Measurements from ENCODE around the gene GCAT. TPM values are rescaled to one million over a fixed set of nuclear protein-coding genes. Genes with fewer than 3 reads are reported as not detected.

The GCAT gene
- total RNA-seq, 2 donors from 2014 or later = 37.8 to 92.7 TPM

DNA sequence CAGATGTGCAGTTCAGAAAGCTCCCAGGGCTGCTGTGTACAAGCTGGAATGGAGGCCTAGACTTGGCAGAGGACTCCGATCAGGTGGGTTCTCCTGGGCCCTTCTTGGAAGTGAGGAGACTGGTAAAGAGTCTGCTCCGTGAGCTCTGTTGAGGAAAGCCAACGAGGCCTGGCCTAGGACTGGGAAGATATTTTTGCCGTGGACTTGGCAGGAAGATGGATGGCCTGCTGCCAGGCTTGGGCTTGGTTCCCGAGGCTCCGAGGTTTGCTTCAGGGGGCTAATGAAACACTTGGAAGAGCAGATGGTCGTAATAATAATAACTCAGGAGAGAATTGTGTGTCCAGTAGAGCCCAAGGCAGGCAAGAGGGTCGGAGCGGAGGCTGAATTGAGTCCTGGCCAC lies 19.3 kb downstream of the GCAT start:
- peaks cover 9% of the 10 kb centered on the region in 2 donors for H3K36me3 ChIP-seq
- no peaks in the 10 kb centered on the region for H3K9me3 ChIP-seq
- no peaks in the 10 kb centered on the region for H3K4me1 ChIP-seq (replicated peaks)
- DNase-seq (ENCODE audit: low spot score) = no peak
- TF ChIP-seq POLR2AphosphoS5 (IDR thresholded peaks at IDR 0.05) (no peak), POLR2A (IDR thresholded peaks at IDR 0.05) (no peak)
- TF ChIP-seq, protein P1, sequence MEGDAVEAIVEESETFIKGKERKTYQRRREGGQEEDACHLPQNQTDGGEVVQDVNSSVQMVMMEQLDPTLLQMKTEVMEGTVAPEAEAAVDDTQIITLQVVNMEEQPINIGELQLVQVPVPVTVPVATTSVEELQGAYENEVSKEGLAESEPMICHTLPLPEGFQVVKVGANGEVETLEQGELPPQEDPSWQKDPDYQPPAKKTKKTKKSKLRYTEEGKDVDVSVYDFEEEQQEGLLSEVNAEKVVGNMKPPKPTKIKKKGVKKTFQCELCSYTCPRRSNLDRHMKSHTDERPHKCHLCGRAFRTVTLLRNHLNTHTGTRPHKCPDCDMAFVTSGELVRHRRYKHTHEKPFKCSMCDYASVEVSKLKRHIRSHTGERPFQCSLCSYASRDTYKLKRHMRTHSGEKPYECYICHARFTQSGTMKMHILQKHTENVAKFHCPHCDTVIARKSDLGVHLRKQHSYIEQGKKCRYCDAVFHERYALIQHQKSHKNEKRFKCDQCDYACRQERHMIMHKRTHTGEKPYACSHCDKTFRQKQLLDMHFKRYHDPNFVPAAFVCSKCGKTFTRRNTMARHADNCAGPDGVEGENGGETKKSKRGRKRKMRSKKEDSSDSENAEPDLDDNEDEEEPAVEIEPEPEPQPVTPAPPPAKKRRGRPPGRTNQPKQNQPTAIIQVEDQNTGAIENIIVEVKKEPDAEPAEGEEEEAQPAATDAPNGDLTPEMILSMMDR (IDR thresholded peaks at IDR 0.05) = no peak
- intact Hi-C loops (cut with DNase I) = no loop called here
- H3K4me3 ChIP-seq = no peak overlapping the region
- no peaks in the 10 kb centered on the region for H3K27me3 ChIP-seq (replicated peaks; ENCODE audit: insufficient read depth)
- H3K27ac ChIP-seq = no peak overlapping the region
- 22% methylated on average over 9 of the region's 9 CpGs for WGBS

DNA sequence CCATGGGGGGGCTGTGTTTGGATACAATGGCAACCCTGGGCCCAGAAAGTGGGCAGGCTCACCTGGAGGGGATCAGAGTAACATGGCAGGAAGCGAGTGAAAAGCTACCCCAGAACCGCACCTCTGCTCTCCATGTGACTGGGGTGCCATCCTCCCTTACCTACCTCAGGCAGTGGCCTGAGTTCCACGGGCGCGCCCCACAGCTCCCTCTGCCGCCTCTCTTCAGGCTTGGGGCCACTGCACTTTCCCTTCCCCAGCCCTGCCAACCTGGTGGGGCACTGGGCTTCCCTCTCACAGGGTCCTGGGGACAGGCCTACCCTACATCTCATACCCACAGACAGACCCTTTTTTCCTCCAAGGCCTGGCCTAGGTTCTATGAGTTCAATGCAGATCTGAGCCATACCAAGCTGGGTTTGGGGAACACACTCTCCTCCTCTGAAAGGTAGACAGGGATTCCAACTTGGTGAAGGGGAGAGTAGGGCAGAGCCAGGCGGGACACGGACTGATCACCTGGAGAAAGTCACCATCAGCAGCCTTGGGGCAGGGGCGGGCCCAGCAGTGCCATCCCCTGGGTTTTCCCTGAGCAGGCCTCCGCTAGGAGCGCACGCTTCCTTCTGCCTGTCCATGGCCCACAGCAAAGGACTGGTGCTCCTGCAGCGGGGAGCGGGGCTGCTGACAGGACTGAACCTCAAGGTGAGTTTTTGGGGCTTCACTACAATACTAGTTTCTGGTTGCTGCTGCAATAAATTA lies 22.5 kb downstream of the GCAT start:
- intact Hi-C loops (cut with DNase I) = no loop called here
- Histone ChIP-seq H3K27me3 (replicated peaks; ENCODE audit: insufficient read depth) (no peaks in the 10 kb centered on the region), H3K27ac (no peak overlapping the region), H3K4me1 (replicated peaks) (no peaks in the 10 kb centered on the region), H3K36me3 (peaks cover 25 to 29% of the 10 kb centered on the region in 2 donors), H3K4me3 (no peak overlapping the region), H3K9me3 (no peaks in the 10 kb centered on the region)
- DNase-seq (ENCODE audit: low spot score) = no peak
- TF ChIP-seq POLR2AphosphoS5 (IDR thresholded peaks at IDR 0.05) (no peak), POLR2A (IDR thresholded peaks at IDR 0.05) (no peak)
- TF ChIP-seq, protein P1 (IDR thresholded peaks at IDR 0.05) = no peak
- 90% methylated on average over 14 of the region's 14 CpGs for WGBS

DNA sequence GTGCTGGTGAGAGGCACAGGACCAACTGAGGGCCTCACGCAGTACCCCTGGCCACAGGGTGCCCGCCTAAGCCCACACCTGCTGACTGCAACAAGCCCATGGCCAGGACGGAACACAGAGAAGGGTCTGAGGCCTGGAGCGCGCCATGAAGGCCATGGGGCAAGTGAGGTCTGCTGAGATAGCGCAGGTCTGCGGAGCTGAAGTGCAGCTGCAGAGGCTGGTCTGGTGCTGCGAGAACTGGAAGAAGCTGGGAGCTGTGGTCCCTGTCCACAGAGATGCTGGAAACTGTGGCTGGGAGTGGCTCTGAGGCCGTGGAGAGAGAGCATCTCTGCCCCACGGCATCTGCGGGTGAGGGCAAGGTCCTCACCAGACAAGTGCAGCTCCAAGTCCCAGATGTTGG lies 23.7 kb downstream of the GCAT start:
- 97% methylated on average over 11 of the region's 11 CpGs for WGBS
- peaks cover 25 to 29% of the 10 kb centered on the region in 2 donors for H3K36me3 ChIP-seq

DNA sequence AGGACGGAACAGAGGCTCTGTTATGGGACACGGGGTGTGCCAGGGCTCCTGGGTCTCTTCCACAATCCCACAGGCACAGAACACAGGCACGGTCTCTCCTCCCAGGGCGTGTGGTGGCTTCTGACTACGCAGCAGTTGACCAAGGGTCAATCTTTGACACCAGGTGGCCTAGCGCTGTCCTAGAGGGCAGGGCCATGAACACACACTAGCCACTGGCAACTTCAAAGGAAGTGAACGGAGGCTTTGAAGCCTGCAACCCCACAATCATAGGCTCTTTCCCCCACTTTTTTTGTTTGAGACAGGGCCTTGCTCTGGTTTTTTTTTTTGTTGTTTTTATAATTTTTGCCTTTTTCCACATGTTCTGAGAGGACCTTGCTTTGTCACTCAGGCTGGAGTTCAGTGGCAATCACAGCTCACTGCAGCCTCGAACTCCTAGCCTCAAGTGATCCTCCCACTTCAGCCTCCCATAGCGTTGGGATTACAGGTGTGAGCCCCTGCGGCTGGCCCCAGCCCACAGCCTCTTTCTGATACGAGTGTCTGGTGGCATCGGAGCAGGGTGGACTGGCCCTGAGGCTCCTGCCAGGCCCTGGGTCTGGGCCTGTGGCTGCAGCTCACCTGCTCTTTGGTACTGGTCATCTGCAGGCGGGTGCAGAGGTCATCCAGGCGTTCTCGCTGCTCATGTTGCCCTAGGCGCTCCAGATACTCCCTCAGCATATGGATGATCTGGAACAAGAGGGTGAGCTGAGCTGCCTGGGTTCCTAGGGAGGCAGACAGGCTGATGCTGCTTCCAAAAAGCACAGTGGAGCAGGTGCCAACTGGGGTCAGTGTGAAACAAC lies 24.5 kb downstream of the GCAT start:
- intact Hi-C loops (cut with DNase I) = no loop called here
- WGBS = 95% methylated on average over 16 of the region's 16 CpGs
- Histone ChIP-seq H3K36me3 (peaks cover 25 to 29% of the 10 kb centered on the region in 2 donors), H3K9me3 (no peaks in the 10 kb centered on the region), H3K27me3 (replicated peaks; ENCODE audit: insufficient read depth) (no peaks in the 10 kb centered on the region), H3K27ac (no peak overlapping the region), H3K4me3 (no peak overlapping the region), H3K4me1 (replicated peaks) (no peaks in the 10 kb centered on the region)
- TF ChIP-seq POLR2A (IDR thresholded peaks at IDR 0.05) (no peak), POLR2AphosphoS5 (IDR thresholded peaks at IDR 0.05) (no peak)
- TF ChIP-seq, protein P1 (IDR thresholded peaks at IDR 0.05) = no peak
- DNase-seq (ENCODE audit: low spot score) = no peak

More for the DNA sequence above, 23.7 kb downstream of the GCAT start:
- no peak overlapping the region for H3K4me3 ChIP-seq
- DNase-seq (ENCODE audit: low spot score) = no peak
- no peak for TF ChIP-seq POLR2A (IDR thresholded peaks at IDR 0.05)
- TF ChIP-seq, protein P1 (IDR thresholded peaks at IDR 0.05) = no peak
- no peak for TF ChIP-seq POLR2AphosphoS5 (IDR thresholded peaks at IDR 0.05)
- no peaks in the 10 kb centered on the region for H3K9me3 ChIP-seq
- H3K4me1 ChIP-seq (replicated peaks) = no peaks in the 10 kb centered on the region
- no peak overlapping the region for H3K27ac ChIP-seq
- intact Hi-C loops (cut with DNase I) = no loop called here
- H3K27me3 ChIP-seq (replicated peaks; ENCODE audit: insufficient read depth) = no peaks in the 10 kb centered on the region
